HG02943 (cell line): ENCODE data around the gene STX8.

ENCODE experiments used
- ATAC-seq: cut with Tn5 transposase; IDR thresholded peaks from one replicate; pipeline ENCODE4 v1.9.1; 2021; ENCODE audit warnings: mild to moderate bottlenecking, low read depth, moderate library complexity; ENCODE audit not compliant: unreplicated experiment

STX8 gene

DNA sequence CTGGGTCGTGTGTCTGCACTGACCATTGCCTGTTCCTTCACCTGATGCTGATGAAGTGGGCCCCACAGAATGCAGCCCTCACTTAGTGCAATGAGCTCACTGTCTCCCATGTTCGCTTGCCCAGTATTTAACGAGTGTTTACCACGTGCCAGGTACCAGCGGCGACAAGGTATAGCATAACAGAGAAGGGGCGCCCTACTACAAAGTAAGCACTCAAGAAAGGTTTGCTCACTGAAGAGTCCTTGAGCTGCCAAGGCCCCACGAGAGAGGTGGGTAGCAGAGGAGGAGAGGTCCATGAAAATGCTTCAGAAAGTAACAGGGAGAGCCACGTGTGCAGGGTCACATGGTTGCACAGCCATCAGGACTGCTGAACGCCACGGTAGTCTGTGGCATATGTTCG lies 324.3 kb downstream of the STX8 start:
- ATAC-seq = no peak

- no peak for ATAC-seq
These were observed 326.2 kb downstream of the STX8 start for GRCh38 chr17:9249245-9249953.

DNA sequence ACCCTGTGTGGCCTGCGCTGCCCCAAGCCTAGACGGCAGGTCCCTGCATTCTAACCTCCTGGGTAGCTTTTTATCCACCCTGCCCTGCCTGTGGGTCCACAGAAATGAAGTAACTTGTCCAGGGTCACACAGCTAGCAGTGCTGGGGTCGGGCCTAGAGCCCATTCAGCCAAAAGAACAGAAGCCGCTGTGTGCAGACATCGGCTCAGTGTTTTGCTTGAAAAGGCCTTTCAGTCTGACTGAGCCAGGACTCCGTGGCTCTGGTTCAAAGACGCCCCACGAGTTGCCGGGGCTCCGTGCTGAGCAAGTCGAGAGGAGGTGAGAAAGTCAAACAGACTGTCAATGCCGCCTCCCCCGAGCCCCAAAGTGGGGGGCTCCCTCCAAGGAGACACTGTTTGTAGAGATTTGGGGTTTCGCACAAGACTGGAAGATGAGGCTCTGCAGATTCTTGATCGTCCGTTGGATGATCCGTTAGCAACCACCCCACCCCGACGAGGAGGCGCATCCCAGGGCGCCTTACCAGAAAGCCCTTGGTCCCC lies 328.1 kb downstream of the STX8 start:
- ATAC-seq = no peak

DNA sequence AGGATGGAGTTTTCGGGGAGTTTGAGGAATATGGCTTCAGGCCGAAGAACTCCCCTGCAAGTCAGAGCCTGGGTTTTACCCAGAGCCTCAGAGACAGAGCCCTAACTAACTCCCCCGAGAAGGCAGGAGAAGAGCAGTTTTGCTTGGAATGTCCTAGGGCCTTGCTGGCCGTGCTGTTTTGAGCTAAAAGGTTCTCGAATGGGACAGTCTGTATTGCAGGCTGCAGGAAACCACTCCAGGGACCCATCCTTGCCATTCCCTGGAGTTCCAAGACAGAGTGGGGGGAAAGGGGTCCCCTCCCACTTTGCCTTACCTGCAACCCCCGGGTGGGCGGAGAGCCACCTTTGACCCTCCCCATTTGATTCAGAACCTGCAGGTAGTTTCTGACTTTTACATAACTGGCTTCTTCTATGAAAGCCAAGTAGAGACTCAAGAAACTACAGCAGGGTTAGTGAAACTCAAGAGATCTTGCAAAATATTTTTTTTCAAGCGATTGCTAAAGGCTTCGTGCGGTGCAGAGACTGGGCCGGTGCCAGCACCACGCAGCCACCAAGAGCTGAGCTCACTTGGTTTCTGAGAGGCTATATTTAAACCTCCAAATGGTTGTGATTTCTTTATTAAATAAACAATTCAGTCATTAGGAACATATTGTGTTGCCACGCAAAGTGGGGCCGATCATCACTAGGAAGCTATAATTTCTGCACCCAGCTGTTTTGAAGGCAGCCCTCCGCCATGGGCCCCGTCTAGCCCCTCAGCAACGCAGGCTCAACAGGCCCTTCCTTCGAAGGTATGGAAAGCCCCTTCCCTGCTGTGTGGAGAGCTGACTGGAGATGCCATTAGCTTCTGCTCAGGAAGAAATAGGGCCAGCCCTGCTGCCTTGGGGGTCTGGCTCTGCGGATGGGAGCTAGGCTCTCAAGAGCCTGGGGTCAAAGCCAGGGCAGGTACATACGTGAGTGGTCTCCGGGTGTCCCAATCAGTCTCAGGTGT lies 331.3 kb downstream of the STX8 start:
- ATAC-seq = no peak

GRCh38 chr17:9242983-9243382 lies 332.6 kb downstream of the STX8 start:
- ATAC-seq = no peak

GRCh38 chr17:9242497-9242881 lies 333.1 kb downstream of the STX8 start:
- no peak for ATAC-seq

- ATAC-seq = no peak
These were observed 333.7 kb downstream of the STX8 start for GRCh38 chr17:9241774-9242496.

GRCh38 chr17:9241371-9241712 lies 334.3 kb downstream of the STX8 start:
- ATAC-seq = no peak

DNA sequence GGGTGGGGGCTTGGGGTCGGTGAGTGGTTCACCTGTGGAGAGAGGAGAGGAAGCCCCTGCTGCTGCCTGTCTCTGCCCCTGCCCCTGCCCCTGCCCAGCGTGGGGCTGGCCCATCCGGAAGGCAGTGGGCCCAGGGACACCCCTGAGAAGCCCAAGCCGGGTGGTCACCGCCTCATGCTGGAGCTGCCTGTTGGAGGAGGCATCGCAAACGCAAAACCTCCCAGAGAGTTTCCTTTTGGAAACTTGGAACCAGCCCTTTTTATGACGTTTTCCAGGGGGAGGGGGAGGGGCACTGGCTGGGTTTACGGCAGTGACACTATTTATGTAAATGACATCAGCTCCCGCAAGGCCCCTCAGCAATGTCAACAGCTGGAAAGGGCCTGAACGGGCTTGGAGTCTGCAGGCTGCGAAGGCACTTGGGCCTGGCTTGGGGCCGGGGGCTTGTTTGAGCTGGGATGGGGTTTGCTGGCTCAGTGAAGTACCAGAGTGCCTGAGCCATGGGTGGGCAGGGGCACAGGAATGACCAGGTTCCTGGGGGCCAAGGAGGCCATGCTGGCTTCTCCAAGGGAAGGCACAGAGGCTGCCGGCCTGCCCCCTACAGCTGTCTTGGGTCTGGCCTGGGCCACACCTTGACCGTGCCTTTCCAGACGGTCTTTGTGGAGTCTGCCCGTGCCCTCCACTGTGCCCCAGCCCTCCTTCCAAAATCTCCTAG lies 334.8 kb downstream of the STX8 start:
- no peak for ATAC-seq

GRCh38 chr17:9239793-9240658 lies 335.6 kb downstream of the STX8 start:
- ATAC-seq = no peak

GRCh38 chr17:9239246-9239792 lies 336.3 kb downstream of the STX8 start:
- no peak for ATAC-seq

DNA sequence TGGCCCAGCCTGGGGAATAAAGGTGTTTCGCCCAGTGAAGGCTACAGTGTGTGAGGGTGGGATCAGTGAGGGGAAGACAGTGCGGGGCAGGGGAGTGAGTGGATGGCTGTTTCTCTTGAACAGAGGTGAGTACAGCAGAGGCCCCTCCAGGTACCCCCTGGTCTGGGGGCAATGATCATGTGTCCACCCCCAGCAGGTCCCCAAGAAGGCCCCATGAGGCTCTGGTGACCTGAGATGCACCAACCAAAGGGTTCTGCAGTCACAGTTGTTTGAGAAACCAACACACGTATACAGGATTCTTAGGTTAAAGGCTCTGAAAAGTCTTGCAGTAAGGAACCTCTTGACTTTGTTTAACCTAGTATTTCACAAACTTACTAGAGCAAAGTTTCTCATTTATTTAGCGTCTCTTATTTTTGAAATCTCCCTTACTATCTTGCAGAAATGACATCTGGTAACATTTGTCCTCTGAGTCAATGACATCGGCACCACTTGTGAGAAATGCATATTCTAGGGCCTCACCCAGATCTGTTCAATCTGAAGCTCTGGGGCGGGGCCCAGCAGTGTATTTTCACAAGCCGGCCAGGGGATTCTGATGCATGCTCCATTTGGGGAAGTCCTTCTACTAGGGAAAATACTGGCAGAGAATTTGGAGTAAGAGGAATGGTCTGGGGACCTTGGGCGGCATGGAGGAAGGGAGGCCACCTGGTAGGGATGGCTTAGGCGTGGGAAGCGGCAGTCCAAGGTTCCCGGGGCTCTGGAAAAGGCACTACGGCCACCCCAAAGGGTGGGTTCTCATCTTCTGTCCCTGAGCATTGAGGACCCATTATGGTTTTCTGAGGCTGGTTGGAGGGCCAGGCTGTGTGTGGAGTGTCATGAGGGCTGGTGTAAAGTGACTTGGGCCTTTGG lies 337.0 kb downstream of the STX8 start:
- ATAC-seq = no peak

- no peak for ATAC-seq
These were observed 337.8 kb downstream of the STX8 start for GRCh38 chr17:9237661-9238301.

DNA sequence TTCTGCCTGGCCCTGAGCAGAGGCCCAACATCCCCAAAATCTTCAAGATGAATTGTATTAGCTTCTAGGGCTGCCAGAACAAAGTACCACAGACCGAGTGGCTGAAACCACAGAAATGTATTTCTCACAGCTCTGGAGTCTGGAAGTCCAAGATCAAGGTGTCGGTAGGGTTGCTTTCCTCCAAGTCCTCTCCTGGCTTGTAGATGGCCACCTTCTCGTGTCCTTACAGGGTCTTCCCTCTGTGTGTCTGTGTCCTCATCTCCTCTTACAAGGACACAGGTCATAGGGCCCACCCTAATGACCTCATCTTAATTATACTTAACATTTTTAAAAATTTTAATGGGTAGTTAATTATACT lies 338.6 kb downstream of the STX8 start:
- ATAC-seq = no peak

DNA sequence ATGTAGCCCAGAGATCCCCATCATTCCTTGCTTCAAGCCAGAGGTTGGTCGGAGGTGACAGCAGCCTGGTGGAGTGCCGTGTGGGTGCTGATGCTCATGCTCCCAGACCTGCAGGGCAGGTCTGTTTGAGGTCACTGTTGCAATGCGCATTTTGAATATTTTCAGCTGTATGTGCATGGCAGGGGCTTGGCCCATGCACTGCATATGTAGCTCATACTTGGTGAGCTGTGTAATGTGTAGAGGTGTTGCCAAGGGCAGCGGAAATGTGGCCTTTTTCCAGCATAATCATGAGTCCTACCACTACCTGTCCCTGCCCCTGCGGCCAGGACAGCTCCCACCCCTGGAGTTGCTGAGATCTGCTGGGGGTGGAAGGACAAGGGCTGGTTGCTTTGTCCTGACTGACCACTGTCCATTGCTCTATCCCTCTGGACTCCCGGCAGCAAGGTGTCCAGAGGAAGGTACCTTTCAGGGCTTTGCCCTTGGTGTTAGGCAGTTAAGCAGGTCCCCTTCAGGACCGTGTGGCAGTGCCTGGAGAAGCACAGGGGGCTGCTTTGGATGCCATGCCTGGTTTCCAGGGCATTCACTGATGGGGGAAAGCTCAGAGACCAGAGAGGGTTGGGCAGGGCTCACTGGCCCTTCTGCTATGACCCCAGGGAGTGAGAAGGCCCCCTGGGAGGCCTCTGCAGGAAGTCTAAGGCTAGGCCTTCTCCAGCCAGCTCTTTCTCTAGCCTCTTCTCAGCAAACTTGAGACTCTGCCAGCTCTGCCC lies 339.2 kb downstream of the STX8 start:
- no peak for ATAC-seq

DNA sequence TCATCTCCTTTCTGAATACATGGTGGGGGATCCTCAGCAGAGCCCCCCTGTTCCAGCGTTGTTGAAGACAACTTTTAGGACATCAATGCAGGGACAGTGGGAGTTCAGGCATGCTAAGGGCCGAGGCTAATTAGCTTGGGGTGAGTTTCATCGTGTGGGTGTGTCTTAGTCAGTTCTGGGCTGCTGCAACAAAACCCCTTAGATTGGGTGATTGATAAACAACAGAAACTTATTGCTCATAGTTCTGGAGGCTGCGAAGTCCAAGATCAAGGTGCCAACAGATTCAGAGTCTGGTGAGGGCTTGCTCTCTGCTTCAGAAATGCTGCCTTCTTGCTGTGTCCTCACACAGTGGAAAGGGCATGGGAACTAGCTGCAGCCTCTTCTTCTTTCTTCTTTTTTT lies 340.3 kb downstream of the STX8 start:
- no peak for ATAC-seq

- no peak for ATAC-seq
These were observed 341.2 kb downstream of the STX8 start for GRCh38 chr17:9234389-9234945.
